ENCODE measurements around the gene ISOC2.

DNA sequence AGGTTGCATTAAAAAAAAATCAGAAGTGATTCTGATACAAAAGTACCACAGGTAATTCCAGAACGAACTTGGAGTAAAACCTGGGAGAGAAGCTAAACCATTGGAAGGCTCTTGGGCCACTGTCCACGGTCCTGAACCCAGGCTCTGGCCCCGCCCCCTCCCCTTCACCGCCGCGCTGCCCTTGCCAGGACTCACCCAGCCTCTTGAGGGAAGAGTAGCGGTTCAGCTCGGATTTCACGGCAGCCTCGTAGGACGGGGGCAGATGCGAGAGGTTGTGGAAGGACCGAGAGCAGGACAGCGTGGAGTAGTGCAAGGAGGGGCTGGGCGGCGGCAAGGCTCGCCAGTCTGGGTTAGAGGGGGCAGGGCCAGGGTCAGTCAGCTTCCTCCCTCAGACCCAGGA lies 24.0 kb downstream of the ISOC2 start:
- no peak for TF ChIP-seq CTCF (IDR thresholded peaks at IDR 0.05; ENCODE audit: low read depth, low read length, missing input control)
- TF ChIP-seq, protein P1, sequence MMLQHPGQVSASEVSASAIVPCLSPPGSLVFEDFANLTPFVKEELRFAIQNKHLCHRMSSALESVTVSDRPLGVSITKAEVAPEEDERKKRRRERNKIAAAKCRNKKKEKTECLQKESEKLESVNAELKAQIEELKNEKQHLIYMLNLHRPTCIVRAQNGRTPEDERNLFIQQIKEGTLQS (IDR thresholded peaks at IDR 0.05): no peak
- no peak for TF ChIP-seq SP1 (IDR thresholded peaks at IDR 0.05)
- TF ChIP-seq EGR1 (IDR thresholded peaks at IDR 0.05; ENCODE audit: low read depth in 2 of 2): no peak
- TF ChIP-seq YY1 (IDR thresholded peaks at IDR 0.05): no peak
- TF ChIP-seq GABPA (IDR thresholded peaks at IDR 0.05 in 1 of 2, conservative IDR thresholded peaks at IDR 0.05 in 1 of 2): no peak
- TF ChIP-seq NR2F2 (IDR thresholded peaks at IDR 0.05): no peak
- TF ChIP-seq, protein P2, sequence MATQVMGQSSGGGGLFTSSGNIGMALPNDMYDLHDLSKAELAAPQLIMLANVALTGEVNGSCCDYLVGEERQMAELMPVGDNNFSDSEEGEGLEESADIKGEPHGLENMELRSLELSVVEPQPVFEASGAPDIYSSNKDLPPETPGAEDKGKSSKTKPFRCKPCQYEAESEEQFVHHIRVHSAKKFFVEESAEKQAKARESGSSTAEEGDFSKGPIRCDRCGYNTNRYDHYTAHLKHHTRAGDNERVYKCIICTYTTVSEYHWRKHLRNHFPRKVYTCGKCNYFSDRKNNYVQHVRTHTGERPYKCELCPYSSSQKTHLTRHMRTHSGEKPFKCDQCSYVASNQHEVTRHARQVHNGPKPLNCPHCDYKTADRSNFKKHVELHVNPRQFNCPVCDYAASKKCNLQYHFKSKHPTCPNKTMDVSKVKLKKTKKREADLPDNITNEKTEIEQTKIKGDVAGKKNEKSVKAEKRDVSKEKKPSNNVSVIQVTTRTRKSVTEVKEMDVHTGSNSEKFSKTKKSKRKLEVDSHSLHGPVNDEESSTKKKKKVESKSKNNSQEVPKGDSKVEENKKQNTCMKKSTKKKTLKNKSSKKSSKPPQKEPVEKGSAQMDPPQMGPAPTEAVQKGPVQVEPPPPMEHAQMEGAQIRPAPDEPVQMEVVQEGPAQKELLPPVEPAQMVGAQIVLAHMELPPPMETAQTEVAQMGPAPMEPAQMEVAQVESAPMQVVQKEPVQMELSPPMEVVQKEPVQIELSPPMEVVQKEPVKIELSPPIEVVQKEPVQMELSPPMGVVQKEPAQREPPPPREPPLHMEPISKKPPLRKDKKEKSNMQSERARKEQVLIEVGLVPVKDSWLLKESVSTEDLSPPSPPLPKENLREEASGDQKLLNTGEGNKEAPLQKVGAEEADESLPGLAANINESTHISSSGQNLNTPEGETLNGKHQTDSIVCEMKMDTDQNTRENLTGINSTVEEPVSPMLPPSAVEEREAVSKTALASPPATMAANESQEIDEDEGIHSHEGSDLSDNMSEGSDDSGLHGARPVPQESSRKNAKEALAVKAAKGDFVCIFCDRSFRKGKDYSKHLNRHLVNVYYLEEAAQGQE (IDR thresholded peaks at IDR 0.05): peak; percentile 99
- no peak for TF ChIP-seq JUND (IDR thresholded peaks at IDR 0.05)
